ENCODE results near the gene KLF3. TPM values are rescaled to one million over a fixed set of nuclear protein-coding genes. Genes with fewer than 3 reads are reported as not detected.

Gene KLF3
- total RNA-seq, 1 experiment from 2014 or later: 37.5 TPM

GRCh38 chr4:38641811-38642210, 22.2 kb upstream of the KLF3 start:
- POLR2A ChIA-PET (ENCODE audit: unreplicated experiment): no interaction called here
- Histone ChIP-seq H3K79me2 (ENCODE audit: low read depth) (no peaks in the 10 kb centered on the region), H3K9me3 (ENCODE audit: insufficient read depth, low read depth) (no peaks in the 10 kb centered on the region), H3K9me2 (ENCODE audit: insufficient read depth) (peaks cover 4% of the 10 kb centered on the region; the same call in 1 of the 2 replicates), H3F3A (ENCODE audit: insufficient read depth, low read depth) (no peaks in the 10 kb centered on the region), H2AFZ (no peak overlapping the region), H3K27ac (no peak overlapping the region), H3K4me1 (replicated peaks; ENCODE audit: insufficient read depth) (no peaks in the 10 kb centered on the region), H3K4me2 (no peak overlapping the region), H3K27me3 (ENCODE audit: insufficient read depth, low read depth) (no peaks in the 10 kb centered on the region), H3K36me3 (ENCODE audit: low read depth) (0 out of 2 replicates have a peak, but pooled peaks cover 6% of the 10 kb centered on the region), H4K20me1 (ENCODE audit: insufficient read depth) (no peaks in the 10 kb centered on the region), H3K4me3 (no peak overlapping the region)
- no peak for DNase-seq
- no TSS peak for BruUV-seq (replicated peaks)
- CTCF ChIA-PET: no interaction called here
- intact Hi-C loops (cut with micrococcal nuclease; ENCODE audit: unreplicated experiment): no loop called here
- TF ChIP-seq EZH2 (IDR thresholded peaks at IDR 0.05; ENCODE audit: low read depth) (no peak), CTCF (conservative IDR thresholded peaks at IDR 0.05) (no peak)

DNA sequence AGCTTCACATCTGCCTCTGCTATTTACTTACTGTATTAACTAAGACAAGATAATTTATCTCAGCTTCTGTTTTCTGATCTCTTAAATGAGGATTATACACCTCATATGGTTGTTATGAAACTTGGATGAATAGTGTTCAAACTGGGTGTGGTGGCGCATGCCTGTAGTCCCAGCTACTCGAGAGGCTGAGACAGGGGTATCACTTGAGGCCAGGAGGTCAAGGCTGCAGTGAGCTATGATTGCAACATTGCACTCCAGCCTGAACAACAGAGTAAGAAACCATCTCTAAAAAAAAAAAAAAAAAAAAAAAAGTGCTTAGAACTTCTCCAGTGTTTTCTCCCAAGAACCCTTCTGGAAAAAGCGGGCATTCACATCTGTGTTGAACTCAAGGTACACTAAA, 19.8 kb upstream of the KLF3 start:
- no peak overlapping the region for H3K4me2 ChIP-seq
- H3K4me1 ChIP-seq (replicated peaks; ENCODE audit: insufficient read depth): peaks cover 6% of the 10 kb centered on the region; the same call in 1 of the 2 replicates
- no peaks in the 10 kb centered on the region for H3K9me3 ChIP-seq (ENCODE audit: insufficient read depth, low read depth)
- no peak overlapping the region for H3K27ac ChIP-seq
- no peak overlapping the region for H2AFZ ChIP-seq
- intact Hi-C loops (cut with micrococcal nuclease; ENCODE audit: unreplicated experiment): no loop called here
- BruUV-seq (replicated peaks): no TSS peak
- no peaks in the 10 kb centered on the region for H3F3A ChIP-seq (ENCODE audit: insufficient read depth, low read depth)
- CTCF ChIA-PET: no interaction called here
- no peaks in the 10 kb centered on the region for H3K9me2 ChIP-seq (ENCODE audit: insufficient read depth)
- H3K79me2 ChIP-seq (ENCODE audit: low read depth): no peaks in the 10 kb centered on the region
- H3K36me3 ChIP-seq (ENCODE audit: low read depth): no peaks in the 10 kb centered on the region
- H3K27me3 ChIP-seq (ENCODE audit: insufficient read depth, low read depth): no peaks in the 10 kb centered on the region
- H4K20me1 ChIP-seq (ENCODE audit: insufficient read depth): no peaks in the 10 kb centered on the region
- no peak for TF ChIP-seq EZH2 (IDR thresholded peaks at IDR 0.05; ENCODE audit: low read depth)
- no peak for TF ChIP-seq CTCF (conservative IDR thresholded peaks at IDR 0.05)
- no peak for DNase-seq
- POLR2A ChIA-PET (ENCODE audit: unreplicated experiment): interaction anchor here (0.5 kb wide), 1 partner anchor 1082 kb away, joined by 3 read pairs; no protein-coding TSS in a partner anchor
- H3K4me3 ChIP-seq: no peak overlapping the region

DNA sequence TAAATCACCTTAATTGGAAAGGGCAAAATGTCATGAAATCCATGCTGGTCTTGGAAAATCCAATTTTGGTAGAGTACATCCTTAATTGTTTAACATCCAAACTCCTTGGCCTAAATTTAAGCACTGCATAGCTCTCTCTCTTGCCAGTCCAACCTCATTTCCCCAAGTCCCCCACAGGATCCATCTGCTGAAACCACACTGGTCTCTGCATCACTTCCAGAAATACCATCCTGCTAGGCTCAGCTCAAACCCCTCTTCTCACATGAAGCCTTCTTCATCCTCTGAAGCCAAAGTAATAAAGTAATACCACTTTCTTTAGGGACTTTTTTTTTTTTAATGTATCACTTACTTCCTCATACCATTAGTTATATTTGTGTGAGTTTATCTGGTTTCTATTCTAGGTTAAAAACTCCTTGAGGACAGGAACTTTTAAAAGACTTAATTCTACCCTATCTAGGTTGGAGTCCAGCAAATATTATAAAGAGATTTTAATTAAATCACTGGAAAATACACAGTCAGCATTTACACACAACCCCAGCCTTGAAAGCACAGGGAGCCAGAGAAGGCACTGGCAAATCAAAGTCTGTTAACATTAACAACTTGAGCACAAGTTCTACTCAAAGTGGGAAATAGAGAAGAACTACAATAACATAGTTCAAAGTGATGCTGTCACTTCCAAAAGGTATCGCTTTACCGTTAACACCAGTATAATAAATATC, 16.7 kb upstream of the KLF3 start:
- Histone ChIP-seq H3K79me2 (ENCODE audit: low read depth) (no peaks in the 10 kb centered on the region), H3K4me2 (no peak overlapping the region), H3K4me3 (no peak overlapping the region), H3K9me3 (ENCODE audit: insufficient read depth, low read depth) (no peaks in the 10 kb centered on the region), H4K20me1 (ENCODE audit: insufficient read depth) (no peaks in the 10 kb centered on the region), H3K27ac (no peak overlapping the region), H3K9me2 (ENCODE audit: insufficient read depth) (no peaks in the 10 kb centered on the region), H3K27me3 (ENCODE audit: insufficient read depth, low read depth) (no peaks in the 10 kb centered on the region), H3K4me1 (replicated peaks; ENCODE audit: insufficient read depth) (peaks cover 6% of the 10 kb centered on the region; the same call in 1 of the 2 replicates), H3F3A (ENCODE audit: insufficient read depth, low read depth) (no peaks in the 10 kb centered on the region), H3K36me3 (ENCODE audit: low read depth) (no peaks in the 10 kb centered on the region), H2AFZ (no peak overlapping the region)
- DNase-seq: no peak
- no peak for TF ChIP-seq CTCF (conservative IDR thresholded peaks at IDR 0.05)
- intact Hi-C loops (cut with micrococcal nuclease; ENCODE audit: unreplicated experiment): no loop called here
- ChIA-PET POLR2A (ENCODE audit: unreplicated experiment) (no interaction called here), CTCF (no interaction called here)
- no TSS peak for BruUV-seq (replicated peaks)

All from PC-9 (cell line).